HCT116 (cell line): ENCODE measurements around the gene PPP2CA. TPM values are rescaled to one million over a fixed set of nuclear protein-coding genes. Genes with fewer than 3 reads are reported as not detected.

Source experiments
- ATAC-seq: fragments of 200-7000 bp; cut with Tn5 transposase; 2 replicates; pipeline ENCODE4 v1.9.1; 2020; ENCODE audit warnings: mild to moderate bottlenecking, moderate library complexity
- BruUV-seq: library from RNA; stranded (reverse); fragments of 400-500 nt; replicated peaks from 2 replicates; lab custom pipeline; 2021; lab: Mats Ljungman, UMichigan
- CTCF ChIA-PET: fragments of 300-600 bp; sonication (Branson Sonifier 250); formaldehyde crosslinking; loops from one replicate; lab custom pipeline; 2021; ENCODE audit warnings: antibody characterized with exemption; lab: Charles Lee
- POLR2A ChIA-PET: fragments of 300-600, 350-600 bp; sonication (Branson Sonifier 250); formaldehyde crosslinking; loops from one replicate; lab custom pipeline; 2021; ENCODE audit warnings: antibody characterized with exemption; lab: Charles Lee
- RAD21 ChIA-PET, 2 experiments: fragments of 300-600 bp; sonication (Branson Sonifier 250); formaldehyde crosslinking; loops; one replicate each; lab custom pipeline; 2023; ENCODE audit warnings: low total read pairs in 2 of 2; ENCODE audit not compliant: uncharacterized antibody in 2 of 2, unreplicated experiment in 2 of 2, low non-redundant PET in 1 of 2; lab: Charles Lee
- DNase-seq: peaks from one replicate; pipeline ENCODE4 v3.0.0-alpha.2; 2010; ENCODE audit warnings: low read depth, low spot score
- H2AFZ ChIP-seq: fragments of 200-600 bp; shearing (Covaris generic), sonication (generic); 2 replicates; pipeline ENCODE4 v1.6.1; 2017; ENCODE audit warnings: low read depth, mixed run types, mixed read lengths, antibody characterized with exemption, low read length; ENCODE audit not compliant: poor library complexity, severe bottlenecking
- H3K27ac ChIP-seq: 2 replicates; pipeline ENCODE4 v1.5.1; 2012; ENCODE audit warnings: low read depth, low read length
- H3K27me3 ChIP-seq: fragments of 200-600 bp; sonication (generic); 2 replicates; pipeline ENCODE4 v1.6.1; 2016; ENCODE audit warnings: mixed run types, low read length, mixed read lengths; ENCODE audit not compliant: insufficient read depth
- H3K36me3 ChIP-seq, 2 experiments: fragments of 200-500 bp in 1 of 2; fragments of 200-600 bp in 1 of 2; sonication (Bioruptor generic) in 1 of 2; sonication (generic) in 1 of 2; 2 replicates each; pipeline versions ENCODE4 v1.5.1 to v1.6.1; 2014 to 2016; ENCODE audit warnings: low read length in 2 of 2, inconsistent platforms in 1 of 2, mixed read lengths in 1 of 2, mixed run types in 1 of 2; ENCODE audit not compliant: insufficient read depth in 2 of 2, control insufficient read depth in 1 of 2
- H3K4me1 ChIP-seq, 2 experiments: fragments of 200-600 bp in 1 of 2; sonication (generic) in 1 of 2; 2 replicates each; pipeline versions ENCODE4 v1.5.1 to v1.6.1; 2012 to 2017; ENCODE audit warnings: low read length in 2 of 2, inconsistent platforms in 1 of 2, mild to moderate bottlenecking in 1 of 2, mixed read lengths in 1 of 2, mixed run types in 1 of 2, moderate library complexity in 1 of 2; ENCODE audit not compliant: insufficient read depth in 2 of 2, control insufficient read depth in 1 of 2
- H3K4me2 ChIP-seq: fragments of 200-600 bp; sonication (generic); 2 replicates; pipeline ENCODE4 v1.6.1; 2017; ENCODE audit warnings: mixed run types, low read length, mixed read lengths
- H3K4me3 ChIP-seq, 2 experiments: fragments of 200-600 bp in 1 of 2; sonication (generic) in 1 of 2; replicated peaks in 1 of 2; 2 replicates each; pipeline ENCODE4 v1.5.1; 2011 to 2016; ENCODE audit warnings: low read length in 2 of 2, control low read depth in 1 of 2, low read depth in 1 of 2, mild to moderate bottlenecking in 1 of 2, mixed read lengths in 1 of 2, mixed run types in 1 of 2
- H3K79me2 ChIP-seq: fragments of 200-600 bp; sonication (generic); 2 replicates; pipeline ENCODE4 v1.6.1; 2017; ENCODE audit warnings: mild to moderate bottlenecking, mixed run types, low read length, moderate library complexity, mixed read lengths; ENCODE audit not compliant: insufficient read depth
- H3K9ac ChIP-seq: fragments of 200-600 bp; sonication (generic); 2 replicates; pipeline ENCODE4 v1.6.1; 2016; ENCODE audit warnings: low read length, mixed read lengths
- H3K9me2 ChIP-seq: fragments of 200-600 bp; sonication (generic), shearing (Covaris generic); 2 replicates; pipeline ENCODE4 v1.6.1; 2017; ENCODE audit warnings: mixed run types, mild to moderate bottlenecking, moderate library complexity; ENCODE audit not compliant: insufficient read depth
- H3K9me3 ChIP-seq, 2 experiments: fragments of 200-500 bp in 1 of 2; fragments of 200-600 bp in 1 of 2; sonication (Bioruptor generic) in 1 of 2; sonication (generic) in 1 of 2; 2 replicates each; pipeline ENCODE4 v1.6.1; 2014 to 2017; ENCODE audit warnings: low read length in 2 of 2, mixed read lengths in 2 of 2, inconsistent platforms in 1 of 2, low read depth in 1 of 2, mild to moderate bottlenecking in 1 of 2, mixed run types in 1 of 2, moderate library complexity in 1 of 2; ENCODE audit not compliant: control insufficient read depth in 1 of 2, insufficient read depth in 1 of 2
- H4K20me1 ChIP-seq: fragments of 200-600 bp; sonication (generic), shearing (Covaris generic); 2 replicates; pipeline ENCODE4 v1.6.1; 2017; ENCODE audit warnings: mixed run types, mild to moderate bottlenecking, moderate library complexity; ENCODE audit not compliant: insufficient read depth
- ATF3 ChIP-seq: IDR thresholded peaks from 2 replicates; pipeline ENCODE4 v1.6.1; 2012
- CBX3 ChIP-seq: IDR thresholded peaks from 2 replicates; pipeline ENCODE4 v1.6.1; 2012; ENCODE audit warnings: low read depth
- ELF1 ChIP-seq: IDR thresholded peaks from 2 replicates; pipeline ENCODE4 v1.6.1; 2012; ENCODE audit warnings: low read depth, borderline replicate concordance
- EZH2phosphoT487 ChIP-seq: fragments of 200-600 bp; IDR thresholded peaks from 2 replicates; pipeline ENCODE4 v1.6.1; 2018; ENCODE audit warnings: antibody characterized with exemption, borderline replicate concordance
- FOSL1 ChIP-seq: IDR thresholded peaks from 2 replicates; pipeline ENCODE4 v1.6.1; 2012; ENCODE audit warnings: low read depth
- JUND ChIP-seq: IDR thresholded peaks from 2 replicates; pipeline ENCODE4 v1.6.1; 2012
- POLR2A ChIP-seq: IDR thresholded peaks from 2 replicates; pipeline ENCODE4 v1.7.0; 2011; ENCODE audit warnings: borderline replicate concordance; ENCODE audit not compliant: insufficient read depth, insufficient read length; ENCODE audit errors: extremely low read depth
- YY1 ChIP-seq: IDR thresholded peaks from 2 replicates; pipeline ENCODE4 v1.6.1; 2011; ENCODE audit warnings: low read length, low read depth, moderate library complexity, mild to moderate bottlenecking; ENCODE audit not compliant: insufficient replicate concordance; ENCODE audit errors: extremely low read depth
- ZBTB33 ChIP-seq: IDR thresholded peaks from 2 replicates; pipeline ENCODE4 v1.6.1; 2011; ENCODE audit warnings: mild to moderate bottlenecking, low read length, moderate library complexity; ENCODE audit not compliant: insufficient replicate concordance; ENCODE audit errors: extremely low read depth
- intact Hi-C: fragments of 100-400 bp; cut with micrococcal nuclease; formaldehyde crosslinking; loops from 2 replicates; pipeline ENCODE4 v1.10.0; 2022
- total RNA-seq: library from RNA; stranded (reverse); gene quantifications from one replicate; pipeline ENCODE4 v1.2.1, GENCODE V29; 2021; ENCODE audit not compliant: unreplicated experiment

PPP2CA gene
- total RNA-seq, 1 experiment from 2014 or later: 167 TPM

- intact Hi-C loops: no loop called here
- Histone ChIP-seq H3K9ac (no peak overlapping the region), H3K9me3 (no peaks in the 10 kb centered on the region), H3K4me2 (no peak overlapping the region), H3K4me3 (no peak overlapping the region), H3K27ac (no peak overlapping the region), H3K9me2 (no peaks in the 10 kb centered on the region), H3K79me2 (no peaks in the 10 kb centered on the region), H3K36me3 (no peaks in the 10 kb centered on the region), H4K20me1 (no peaks in the 10 kb centered on the region), H3K4me1 (peaks cover 6 to 13% of the 10 kb centered on the region in 2 experiments), H3K27me3 (no peaks in the 10 kb centered on the region), H2AFZ (no peak overlapping the region)
- BruUV-seq: no TSS peak
- POLR2A ChIA-PET: no interaction called here
- RAD21 ChIA-PET: no interaction called here
- ATAC-seq (no peak), DNase-seq (no peak)
- no peak for TF ChIP-seq POLR2A
- TF ChIP-seq JUND: no peak
- no peak for TF ChIP-seq CBX3
- no peak for TF ChIP-seq FOSL1
- TF ChIP-seq EZH2phosphoT487: no peak
- TF ChIP-seq ATF3: no peak
- TF ChIP-seq ZBTB33: no peak
- no peak for TF ChIP-seq YY1
- TF ChIP-seq ELF1: no peak
- CTCF ChIA-PET: no interaction called here
Observed at GRCh38 chr5:134240421-134240962, 14.6 kb upstream of the PPP2CA start.
